Measurements from ENCODE around the gene INTS2. TPM values are rescaled to one million over a fixed set of nuclear protein-coding genes. Genes with fewer than 3 reads are reported as not detected.

The INTS2 gene
- total RNA-seq, 2 donors from 2014 or later: 7.6 to 8.2 TPM

GRCh38 chr17:61835606-61836005, 92.2 kb downstream of the INTS2 start:
- TF ChIP-seq CTCF (IDR thresholded peaks at IDR 0.05): no peak
- no peaks in the 10 kb centered on the region for H3K36me3 ChIP-seq
- H3K4me1 ChIP-seq: no peaks in the 10 kb centered on the region
- H3K27ac ChIP-seq: no peak overlapping the region
- H3K9me3 ChIP-seq: no peaks in the 10 kb centered on the region
- no peaks in the 10 kb centered on the region for H3K27me3 ChIP-seq
- no peak for DNase-seq (ENCODE audit: low spot score)
- no peak overlapping the region for H3K4me3 ChIP-seq

- no peak overlapping the region for H3K4me3 ChIP-seq
- no peaks in the 10 kb centered on the region for H3K27me3 ChIP-seq
- no peak for TF ChIP-seq CTCF (IDR thresholded peaks at IDR 0.05)
- no peak overlapping the region for H3K27ac ChIP-seq
- DNase-seq (ENCODE audit: low spot score): no peak
- no peaks in the 10 kb centered on the region for H3K9me3 ChIP-seq
- H3K4me1 ChIP-seq: no peaks in the 10 kb centered on the region
- no peaks in the 10 kb centered on the region for H3K36me3 ChIP-seq
Observed at GRCh38 chr17:61834610-61835009, 93.2 kb downstream of the INTS2 start.

- no peak for TF ChIP-seq CTCF (IDR thresholded peaks at IDR 0.05)
- no peaks in the 10 kb centered on the region for H3K36me3 ChIP-seq
- no peaks in the 10 kb centered on the region for H3K9me3 ChIP-seq
- DNase-seq (ENCODE audit: low spot score): no peak
- no peak overlapping the region for H3K4me3 ChIP-seq
- no peaks in the 10 kb centered on the region for H3K4me1 ChIP-seq
- no peak overlapping the region for H3K27ac ChIP-seq
- no peaks in the 10 kb centered on the region for H3K27me3 ChIP-seq
Observed at GRCh38 chr17:61833536-61834193, 94.1 kb downstream of the INTS2 start.

GRCh38 chr17:61832463-61832862, 95.3 kb downstream of the INTS2 start:
- H3K27ac ChIP-seq: no peak overlapping the region
- H3K9me3 ChIP-seq: peaks cover 0 to 8% of the 10 kb centered on the region in 2 donors
- DNase-seq (ENCODE audit: low spot score): no peak
- no peaks in the 10 kb centered on the region for H3K27me3 ChIP-seq
- H3K4me1 ChIP-seq: no peaks in the 10 kb centered on the region
- H3K36me3 ChIP-seq: no peaks in the 10 kb centered on the region
- no peak overlapping the region for H3K4me3 ChIP-seq
- no peak for TF ChIP-seq CTCF (IDR thresholded peaks at IDR 0.05)

GRCh38 chr17:61831099-61831498, 96.7 kb downstream of the INTS2 start:
- no peak for DNase-seq (ENCODE audit: low spot score)
- H3K27ac ChIP-seq: no peak overlapping the region
- no peaks in the 10 kb centered on the region for H3K4me1 ChIP-seq
- H3K4me3 ChIP-seq: no peak overlapping the region
- TF ChIP-seq CTCF (IDR thresholded peaks at IDR 0.05): no peak
- H3K27me3 ChIP-seq: no peaks in the 10 kb centered on the region
- peaks cover 0 to 9% of the 10 kb centered on the region in 2 donors for H3K9me3 ChIP-seq
- no peaks in the 10 kb centered on the region for H3K36me3 ChIP-seq

GRCh38 chr17:61828694-61829093, 99.1 kb downstream of the INTS2 start:
- H3K27ac ChIP-seq: no peak overlapping the region
- H3K36me3 ChIP-seq: no peaks in the 10 kb centered on the region
- no peak for DNase-seq (ENCODE audit: low spot score)
- H3K9me3 ChIP-seq: peaks cover 0 to 19% of the 10 kb centered on the region in 2 donors
- no peaks in the 10 kb centered on the region for H3K4me1 ChIP-seq
- H3K4me3 ChIP-seq: no peak overlapping the region
- no peak for TF ChIP-seq CTCF (IDR thresholded peaks at IDR 0.05)
- no peaks in the 10 kb centered on the region for H3K27me3 ChIP-seq

All from right atrium auricular region (tissue), 2 donors.